Stimulated activated CD8-positive, alpha-beta memory T cell treated with anti-CD3 and anti-CD28 coated beads, Interleukin-15, amount 100 ng/mL, for 4 hours (primary cell): ENCODE results near the gene MAP2K3.

Source experiments
- DNase-seq, 2 donors: peaks; one replicate each; pipeline ENCODE4 v3.0.0-alpha.2; 2020; ENCODE audit warnings: low read depth in 2 of 2

The MAP2K3 gene

GRCh38 chr17:21282850-21283249 is 1.7 kb upstream of the MAP2K3 start:
- no peak for DNase-seq

GRCh38 chr17:21283482-21284318 is 811 bp upstream of the MAP2K3 start:
- DNase-seq: peak in 1 of 2 donors; percentile 18

GRCh38 chr17:21285164-21286065 is 904 bp downstream of the MAP2K3 start:
- no peak for DNase-seq

GRCh38 chr17:21286066-21286770 is 1.7 kb downstream of the MAP2K3 start:
- DNase-seq: no peak

- DNase-seq: no peak
These were observed 2.6 kb downstream of the MAP2K3 start for GRCh38 chr17:21286909-21287702.

GRCh38 chr17:21287703-21288449 is 3.4 kb downstream of the MAP2K3 start:
- peak; percentile 97 for DNase-seq

- no peak for DNase-seq
These were observed 4.1 kb downstream of the MAP2K3 start for GRCh38 chr17:21288571-21289017.

GRCh38 chr17:21289175-21289901 is 4.8 kb downstream of the MAP2K3 start:
- no peak for DNase-seq

- no peak for DNase-seq
These were observed 5.5 kb downstream of the MAP2K3 start for GRCh38 chr17:21289902-21290571.

GRCh38 chr17:21291357-21291756 is 6.8 kb downstream of the MAP2K3 start:
- DNase-seq: no peak

GRCh38 chr17:21291862-21292261 is 7.4 kb downstream of the MAP2K3 start:
- DNase-seq: no peak

- DNase-seq: no peak
These were observed 8.6 kb downstream of the MAP2K3 start for GRCh38 chr17:21292867-21293830.

GRCh38 chr17:21293831-21294210 is 9.3 kb downstream of the MAP2K3 start:
- no peak for DNase-seq

- DNase-seq: no peak
These were observed 10.0 kb downstream of the MAP2K3 start for GRCh38 chr17:21294321-21295035.

GRCh38 chr17:21295036-21295952 is 10.8 kb downstream of the MAP2K3 start:
- no peak for DNase-seq
